Measurements from ENCODE around the gene CHRNA3. TPM values are rescaled to one million over a fixed set of nuclear protein-coding genes. Genes with fewer than 3 reads are reported as not detected.

The CHRNA3 gene
- total RNA-seq, 1 experiment from 2014 or later: not detected

GRCh38 chr15:78605680-78606079, 15.1 kb downstream of the CHRNA3 start:
- Histone ChIP-seq H3K27ac (ENCODE audit: low read depth, low read length) (no peak overlapping the region), H3K36me3 (ENCODE audit: control insufficient read depth in 1 of 2, insufficient read depth in 2 of 2, low read length in 2 of 2) (no peaks in the 10 kb centered on the region; a peak in 1 of 4 replicates), H3K4me3 (replicated peaks in 1 of 2; ENCODE audit: low read depth in 1 of 2, low read length in 2 of 2) (no peak overlapping the region), H3K79me2 (ENCODE audit: insufficient read depth, low read length) (no peaks in the 10 kb centered on the region), H3K4me1 (ENCODE audit: control insufficient read depth in 1 of 2, insufficient read depth in 2 of 2, low read length in 2 of 2) (no peaks in the 10 kb centered on the region), H2AFZ (ENCODE audit: low read depth, low read length, poor library complexity, severe bottlenecking) (no peak overlapping the region), H3K9ac (ENCODE audit: low read length) (no peak overlapping the region), H3K9me2 (ENCODE audit: insufficient read depth) (no peaks in the 10 kb centered on the region), H4K20me1 (ENCODE audit: insufficient read depth) (no peaks in the 10 kb centered on the region), H3K4me2 (ENCODE audit: low read length) (no peak overlapping the region), H3K9me3 (ENCODE audit: control insufficient read depth in 1 of 2, insufficient read depth in 1 of 2, low read depth in 1 of 2, low read length in 2 of 2) (no peaks in the 10 kb centered on the region), H3K27me3 (ENCODE audit: insufficient read depth, low read length) (no peaks in the 10 kb centered on the region)
- ATAC-seq: no peak
- TF ChIP-seq, protein P1, sequence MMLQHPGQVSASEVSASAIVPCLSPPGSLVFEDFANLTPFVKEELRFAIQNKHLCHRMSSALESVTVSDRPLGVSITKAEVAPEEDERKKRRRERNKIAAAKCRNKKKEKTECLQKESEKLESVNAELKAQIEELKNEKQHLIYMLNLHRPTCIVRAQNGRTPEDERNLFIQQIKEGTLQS (IDR thresholded peaks at IDR 0.05): no peak
- TF ChIP-seq ZFX (IDR thresholded peaks at IDR 0.05) (no peak), CEBPB (IDR thresholded peaks at IDR 0.05; ENCODE audit: low read depth) (no peak), POLR2A (IDR thresholded peaks at IDR 0.05; ENCODE audit: borderline replicate concordance, extremely low read depth, insufficient read depth, insufficient read length) (no peak), TCF7L2 (IDR thresholded peaks at IDR 0.05; ENCODE audit: borderline replicate concordance, extremely low read depth, insufficient read depth, insufficient read length) (no peak), EZH2 (IDR thresholded peaks at IDR 0.05) (no peak), RAD21 (IDR thresholded peaks at IDR 0.05; ENCODE audit: low read depth) (no peak), EZH2phosphoT487 (IDR thresholded peaks at IDR 0.05; ENCODE audit: borderline replicate concordance) (no peak), JUND (IDR thresholded peaks at IDR 0.05) (no peak), REST (IDR thresholded peaks at IDR 0.05; ENCODE audit: low read depth) (no peak), EGR1 (IDR thresholded peaks at IDR 0.05; ENCODE audit: low read depth) (no peak), SIN3A (IDR thresholded peaks at IDR 0.05; ENCODE audit: low read depth) (no peak), CBX3 (IDR thresholded peaks at IDR 0.05; ENCODE audit: low read depth) (no peak), YY1 (IDR thresholded peaks at IDR 0.05; ENCODE audit: extremely low read depth, insufficient replicate concordance, low read depth, low read length) (no peak), ELF1 (IDR thresholded peaks at IDR 0.05; ENCODE audit: borderline replicate concordance, low read depth) (no peak), POLR2AphosphoS5 (IDR thresholded peaks at IDR 0.05; ENCODE audit: low read depth, low read length) (no peak), ZNF274 (IDR thresholded peaks at IDR 0.05; ENCODE audit: low read depth, low read length) (no peak)
- TF ChIP-seq, protein P2, sequence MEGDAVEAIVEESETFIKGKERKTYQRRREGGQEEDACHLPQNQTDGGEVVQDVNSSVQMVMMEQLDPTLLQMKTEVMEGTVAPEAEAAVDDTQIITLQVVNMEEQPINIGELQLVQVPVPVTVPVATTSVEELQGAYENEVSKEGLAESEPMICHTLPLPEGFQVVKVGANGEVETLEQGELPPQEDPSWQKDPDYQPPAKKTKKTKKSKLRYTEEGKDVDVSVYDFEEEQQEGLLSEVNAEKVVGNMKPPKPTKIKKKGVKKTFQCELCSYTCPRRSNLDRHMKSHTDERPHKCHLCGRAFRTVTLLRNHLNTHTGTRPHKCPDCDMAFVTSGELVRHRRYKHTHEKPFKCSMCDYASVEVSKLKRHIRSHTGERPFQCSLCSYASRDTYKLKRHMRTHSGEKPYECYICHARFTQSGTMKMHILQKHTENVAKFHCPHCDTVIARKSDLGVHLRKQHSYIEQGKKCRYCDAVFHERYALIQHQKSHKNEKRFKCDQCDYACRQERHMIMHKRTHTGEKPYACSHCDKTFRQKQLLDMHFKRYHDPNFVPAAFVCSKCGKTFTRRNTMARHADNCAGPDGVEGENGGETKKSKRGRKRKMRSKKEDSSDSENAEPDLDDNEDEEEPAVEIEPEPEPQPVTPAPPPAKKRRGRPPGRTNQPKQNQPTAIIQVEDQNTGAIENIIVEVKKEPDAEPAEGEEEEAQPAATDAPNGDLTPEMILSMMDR (IDR thresholded peaks at IDR 0.05 in 2 of 3, conservative IDR thresholded peaks at IDR 0.05 in 1 of 3; ENCODE audit: borderline replicate concordance in 1 of 3, insufficient read depth in 1 of 3, low read depth in 2 of 3, low read length in 2 of 3): no peak
- TF ChIP-seq, protein P3, sequence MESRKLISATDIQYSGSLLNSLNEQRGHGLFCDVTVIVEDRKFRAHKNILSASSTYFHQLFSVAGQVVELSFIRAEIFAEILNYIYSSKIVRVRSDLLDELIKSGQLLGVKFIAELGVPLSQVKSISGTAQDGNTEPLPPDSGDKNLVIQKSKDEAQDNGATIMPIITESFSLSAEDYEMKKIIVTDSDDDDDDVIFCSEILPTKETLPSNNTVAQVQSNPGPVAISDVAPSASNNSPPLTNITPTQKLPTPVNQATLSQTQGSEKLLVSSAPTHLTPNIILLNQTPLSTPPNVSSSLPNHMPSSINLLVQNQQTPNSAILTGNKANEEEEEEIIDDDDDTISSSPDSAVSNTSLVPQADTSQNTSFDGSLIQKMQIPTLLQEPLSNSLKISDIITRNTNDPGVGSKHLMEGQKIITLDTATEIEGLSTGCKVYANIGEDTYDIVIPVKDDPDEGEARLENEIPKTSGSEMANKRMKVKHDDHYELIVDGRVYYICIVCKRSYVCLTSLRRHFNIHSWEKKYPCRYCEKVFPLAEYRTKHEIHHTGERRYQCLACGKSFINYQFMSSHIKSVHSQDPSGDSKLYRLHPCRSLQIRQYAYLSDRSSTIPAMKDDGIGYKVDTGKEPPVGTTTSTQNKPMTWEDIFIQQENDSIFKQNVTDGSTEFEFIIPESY (IDR thresholded peaks at IDR 0.05; ENCODE audit: extremely low read depth, insufficient replicate concordance, low read length): no peak
- CTCF ChIA-PET: no interaction called here
- intact Hi-C loops (cut with micrococcal nuclease): no loop called here
- DNase-seq (ENCODE audit: low read depth, low spot score): no peak
- RAD21 ChIA-PET (ENCODE audit: low non-redundant PET in 1 of 2, low total read pairs in 2 of 2, uncharacterized antibody in 2 of 2, unreplicated experiment in 2 of 2): interaction anchor here in 1 of 2 experiments (1.1 kb wide), 1 partner anchor 103 kb away, joined by 3 read pairs; no protein-coding TSS in a partner anchor
- POLR2A ChIA-PET: no interaction called here
- BruUV-seq (replicated peaks): no TSS peak

Data from HCT116 (cell line).